K562 (cell line): ENCODE measurements around the gene CHRM4. TPM values are rescaled to one million over a fixed set of nuclear protein-coding genes. Genes with fewer than 3 reads are reported as not detected.

Experiments used
- ATAC-seq: fragments of 200-7000 bp; cut with Tn5 transposase; 3 replicates; pipeline ENCODE4 v1.9.1; 2020; ENCODE audit warnings: moderate library complexity
- BruUV-seq: library from RNA; stranded (reverse); fragments of 400-500 nt; replicated peaks from 2 replicates; lab custom pipeline; 2021; lab: Mats Ljungman, UMichigan
- CTCF ChIA-PET: fragments of 300-600 bp; formaldehyde crosslinking; extraction: SDS; loops from one replicate; lab custom pipeline; 2021; ENCODE audit warnings: low intra/inter-chr PET ratio; lab: Yijun Ruan, JAX
- POLR2A ChIA-PET: fragments of 300-600, 350-650 bp; sonication (Branson Sonifier 250); formaldehyde crosslinking; extraction: SDS; loops from one replicate; lab custom pipeline; 2021; ENCODE audit warnings: antibody characterized with exemption, inconsistent platforms; lab: Yijun Ruan, JAX
- DNase-seq, 4 experiments: peaks; one replicate each; pipeline versions ENCODE4 v3.0.0 to v3.0.0-alpha.2; 2011 to 2018; ENCODE audit warnings: low spot score in 3 of 4, mixed read lengths in 3 of 4; ENCODE audit errors: extremely low read depth in 1 of 4
- FAIRE-seq: peaks from 2 replicates; lab custom pipeline; 2011; peaks lifted over from hg19 to GRCh38; lab: Jason Lieb, UNC
- H2AFZ ChIP-seq: 2 replicates; pipeline ENCODE4 v1.6.0; 2011; ENCODE audit warnings: low read depth, low read length, control low read depth, inconsistent platforms
- H3K27ac ChIP-seq: fragments of 200-600 bp; 3 replicates; pipeline ENCODE4 v1.8.0; 2011; ENCODE audit warnings: low read depth, mild to moderate bottlenecking, control low read depth, inconsistent platforms, low read length, moderate library complexity, mixed read lengths; ENCODE audit errors: extremely low read depth
- H3K27me3 ChIP-seq, 2 experiments: fragments of 300-600 bp in 1 of 2; 2 replicates in 1 of 2; 3 replicates in 1 of 2; pipeline versions ENCODE4 v1.6.0 to v1.8.0; 2011; ENCODE audit warnings: inconsistent platforms in 2 of 2, low read length in 2 of 2, mild to moderate bottlenecking in 1 of 2, mixed read lengths in 1 of 2, moderate library complexity in 1 of 2; ENCODE audit not compliant: control insufficient read depth in 2 of 2, insufficient read depth in 2 of 2
- H3K36me3 ChIP-seq: fragments of 300-600 bp; 3 replicates; pipeline ENCODE4 v1.8.0; 2011; ENCODE audit warnings: mild to moderate bottlenecking, low read length, inconsistent platforms; ENCODE audit not compliant: control insufficient read depth, insufficient read depth
- H3K4me1 ChIP-seq, 2 experiments: fragments of 200-600 bp in 1 of 2; replicated peaks in 1 of 2; 2 replicates in 1 of 2; 3 replicates in 1 of 2; pipeline versions ENCODE4 v1.5.1 to v1.8.0; 2011; ENCODE audit warnings: inconsistent platforms in 2 of 2, low read length in 2 of 2, mild to moderate bottlenecking in 1 of 2, mixed read lengths in 1 of 2, moderate library complexity in 1 of 2; ENCODE audit not compliant: control insufficient read depth in 2 of 2, insufficient read depth in 2 of 2
- H3K4me2 ChIP-seq: 2 replicates; pipeline ENCODE4 v1.6.1; 2011; ENCODE audit warnings: low read length, control low read depth, inconsistent platforms, mixed read lengths; ENCODE audit not compliant: insufficient read depth
- H3K4me3 ChIP-seq: fragments of 200-600 bp; sonication (generic), shearing (Covaris generic); 2 replicates; pipeline ENCODE4 v1.5.1; 2016; ENCODE audit warnings: control low read depth, inconsistent platforms
- H3K79me2 ChIP-seq: fragments of 200-600 bp; 3 replicates; pipeline ENCODE4 v1.8.0; 2011; ENCODE audit warnings: low read length, inconsistent platforms; ENCODE audit not compliant: control insufficient read depth, insufficient read depth
- H3K9ac ChIP-seq, 2 experiments: 2 replicates each; pipeline versions ENCODE4 v1.6.0 to v1.6.1; 2011; ENCODE audit warnings: low read depth in 2 of 2, low read length in 2 of 2, control low read depth in 1 of 2, inconsistent platforms in 1 of 2, mild to moderate bottlenecking in 1 of 2, mixed read lengths in 1 of 2; ENCODE audit not compliant: insufficient read depth in 1 of 2
- H3K9me1 ChIP-seq: one replicate; pipeline ENCODE4 v1.6.0; 2011; ENCODE audit warnings: inconsistent platforms, mild to moderate bottlenecking, low read length, moderate library complexity; ENCODE audit not compliant: control insufficient read depth, insufficient read depth
- H3K9me3 ChIP-seq: replicated peaks from 2 replicates; pipeline ENCODE4 v1.5.1; 2011; ENCODE audit warnings: low read depth, low read length, inconsistent platforms; ENCODE audit not compliant: control insufficient read depth, insufficient read depth
- H4K20me1 ChIP-seq: replicated peaks from 2 replicates; pipeline ENCODE4 v1.6.1; 2011; ENCODE audit warnings: low read length, inconsistent platforms, mixed read lengths; ENCODE audit not compliant: control insufficient read depth, insufficient read depth
- MCM2 ChIP-seq: fragments of 450-650 bp; IDR thresholded peaks from 2 replicates; pipeline ENCODE4 v1.6.1; 2017; ENCODE audit warnings: low read depth, mild to moderate bottlenecking
- NFIC ChIP-seq: fragments of 450-650 bp; IDR thresholded peaks from 2 replicates; pipeline ENCODE4 v1.6.1; 2017; ENCODE audit warnings: mild to moderate bottlenecking, inconsistent platforms
- NFIX ChIP-seq: fragments of 250-450 bp; sonication (Bioruptor Pico); IDR thresholded peaks from 2 replicates; pipeline ENCODE4 v1.4.0; 2020; ENCODE audit warnings: low read depth, mild to moderate bottlenecking, moderate library complexity
- PRDM10 ChIP-seq: fragments of 450-650 bp; IDR thresholded peaks from 2 replicates; pipeline ENCODE4 v1.6.1; 2018; ENCODE audit not compliant: partially characterized antibody
- WGBS: fragments of 100-300 bp; shearing (Covaris generic); methylation state at CpG from one replicate; pipeline ENCODE4 v1.1.6; 2016; ENCODE audit warnings: low coverage, mixed read lengths; ENCODE audit not compliant: insufficient coverage; ENCODE audit errors: missing lambda C conversion rate; 5-methylcytosine and 5-hydroxymethylcytosine counted together
- in situ Hi-C: fragments of 300-500 bp; cut with MboI; formaldehyde crosslinking; loops from 4 replicates; pipeline ENCODE4 v1.15.0; 2018; ENCODE audit warnings: inconsistent platforms, mixed read lengths
- intact Hi-C: fragments of 100-400 bp; cut with micrococcal nuclease; formaldehyde crosslinking; loops from 2 replicates; pipeline ENCODE4 v1.14.2; 2022
- polyA plus RNA-seq, 8 experiments: library from polyadenylated mRNA; depleted of rRNA in 4 of 8; stranded (reverse) in 5 of 8; unstranded in 3 of 8; fragments of >200 nt; fragmentation: Nextera tagmentation in 2 of 8; fragmentation: Illumina TruSeq in 1 of 8; extraction: Ambion mirVana in 2 of 8; extraction: Trizol in 1 of 8; gene quantifications; 2 replicates each; pipeline versions ENCODE4 v1.2.1 to v1.2.3, GENCODE V29; 2011 to 2014; ENCODE audit warnings: inconsistent platforms in 1 of 8, missing spikeins in 1 of 8
- total RNA-seq, 7 experiments: library from RNA; depleted of rRNA in 6 of 7; stranded (reverse); fragments of >200 nt in 6 of 7; fragmentation: Illumina TruSeq in 2 of 7; extraction: Trizol in 2 of 7; gene quantifications; 2 replicates each; pipeline versions ENCODE4 v1.2.1 to v1.2.3, GENCODE V29; 2011 to 2021; ENCODE audit warnings: low replicate concordance in 1 of 7

CHRM4 gene
- total and polyA plus RNA-seq, 9 of the 15 experiments (the other 6 are each of a cell fraction or from before 2014, with no cell fraction given) = 0.22 to 1.3 (median 0.40) TPM; not detected in 2

GRCh38 chr11:46410021-46410420 is 18.4 kb upstream of the CHRM4 start (continued):
- TF ChIP-seq PRDM10 = no peak

GRCh38 chr11:46408407-46408986 is 16.9 kb upstream of the CHRM4 start:
- intact Hi-C loops (no loop called here), in situ Hi-C loops (no loop called here)
- Histone ChIP-seq H4K20me1 (no peaks in the 10 kb centered on the region; the same call in 1 of the 2 replicates), H3K4me3 (no peak overlapping the region), H3K9me1 (no peaks in the 10 kb centered on the region), H3K27ac (no peak overlapping the region), H3K4me2 (no peak overlapping the region), H3K79me2 (no peaks in the 10 kb centered on the region), H3K9ac (no peak overlapping the region), H2AFZ (no peak overlapping the region), H3K27me3 (no peaks in the 10 kb centered on the region), H3K9me3 (no peaks in the 10 kb centered on the region), H3K4me1 (no peaks in the 10 kb centered on the region), H3K36me3 (peaks cover 39% of the 10 kb centered on the region; the same call in 2 of the 3 replicates)
- ChIA-PET CTCF (no interaction called here), POLR2A (interaction anchor here (0.6 to 2.0 kb wide), 4 partner anchors 11 to 20 kb away, joined by 3 to 5 read pairs (median 4); no protein-coding TSS in a partner anchor)
- BruUV-seq = no TSS peak
- TF ChIP-seq NFIC = peak; percentile 94
- TF ChIP-seq NFIX (CRISPR knock-in tag) = peak; percentile 52
- no peak for TF ChIP-seq MCM2
- no peak for DNase-seq
- no peak for ATAC-seq
- 89% methylated on average over 6 of the region's 6 CpGs for WGBS
- no peak for FAIRE-seq
